ENCODE results near the gene MESD.

GRCh38 chr15:80986487-80986886, 3.1 kb downstream of the MESD start:
- TF ChIP-seq POLR2A (IDR thresholded peaks at IDR 0.05; ENCODE audit: low read depth, low read length) (no peak), SPI1 (IDR thresholded peaks at IDR 0.05; ENCODE audit: low read depth, low read length) (no peak)

All from GM12891 (cell line).